IMR-90 (cell line): ENCODE measurements around the gene MYNN. TPM values are rescaled to one million over a fixed set of nuclear protein-coding genes. Genes with fewer than 3 reads are reported as not detected.

Experiments used
- ATAC-seq: fragments of 200-7000 bp; cut with Tn5 transposase; 2 replicates; pipeline ENCODE4 v1.9.1; 2020; ENCODE audit warnings: low read depth, mild to moderate bottlenecking, moderate library complexity
- BruUV-seq: library from RNA; stranded (reverse); fragments of 400-500 nt; replicated peaks from 2 replicates; lab custom pipeline; 2021; lab: Mats Ljungman, UMichigan
- CTCF ChIA-PET: fragments of 300-600 bp; formaldehyde crosslinking; extraction: SDS; loops from one replicate; lab custom pipeline; 2021; ENCODE audit warnings: antibody characterized with exemption; lab: Yijun Ruan, JAX
- POLR2A ChIA-PET: fragments of 300-600 bp; sonication (Branson Sonifier 250); formaldehyde crosslinking; loops from one replicate; lab custom pipeline; 2022; ENCODE audit warnings: antibody characterized with exemption; ENCODE audit not compliant: unreplicated experiment; lab: Charles Lee
- DNase-seq: peaks from one replicate; pipeline ENCODE4 v3.0.0; 2013
- H2AFZ ChIP-seq: replicated peaks from 2 replicates; pipeline ENCODE3; 2013; ENCODE audit warnings: low read length, mild to moderate bottlenecking; ENCODE audit not compliant: poor library complexity
- H2AK5ac ChIP-seq: 2 replicates; pipeline ENCODE4 v1.6.1; 2013; ENCODE audit warnings: low read depth, low read length, inconsistent platforms
- H2AK9ac ChIP-seq: replicated peaks from 2 replicates; pipeline ENCODE3; 2013; ENCODE audit warnings: mild to moderate bottlenecking, low read depth, low read length, moderate library complexity; ENCODE audit not compliant: poor library complexity
- H2BK120ac ChIP-seq: 2 replicates; pipeline ENCODE4 v1.6.1; 2013; ENCODE audit warnings: low read depth, low read length, inconsistent platforms
- H2BK15ac ChIP-seq: 3 replicates; pipeline ENCODE4 v1.6.1; 2013; ENCODE audit warnings: low read depth, low read length, inconsistent platforms
- H2BK20ac ChIP-seq: 2 replicates; pipeline ENCODE4 v1.6.1; 2013; ENCODE audit warnings: low read depth, mild to moderate bottlenecking, inconsistent platforms, low read length, moderate library complexity
- H2BK5ac ChIP-seq: 2 replicates; pipeline ENCODE4 v1.6.1; 2013; ENCODE audit warnings: mild to moderate bottlenecking, low read depth, low read length, inconsistent platforms; ENCODE audit not compliant: poor library complexity, severe bottlenecking
- H3K14ac ChIP-seq: replicated peaks from 2 replicates; pipeline ENCODE4 v1.6.1; 2013; ENCODE audit warnings: low read depth, low read length, inconsistent platforms
- H3K18ac ChIP-seq: 2 replicates; pipeline ENCODE4 v1.6.1; 2013; ENCODE audit warnings: low read depth, low read length, control low read depth
- H3K23ac ChIP-seq: 2 replicates; pipeline ENCODE4 v1.6.1; 2013; ENCODE audit warnings: low read depth, low read length, inconsistent platforms
- H3K27ac ChIP-seq: 2 replicates; pipeline ENCODE4 v1.5.1; 2013; ENCODE audit warnings: mild to moderate bottlenecking, control low read depth, low read length; ENCODE audit not compliant: insufficient read depth
- H3K27me3 ChIP-seq: 2 replicates; pipeline ENCODE4 v1.6.1; 2013; ENCODE audit warnings: low read length; ENCODE audit not compliant: control insufficient read depth, insufficient read depth
- H3K36me3 ChIP-seq: 2 replicates; pipeline ENCODE4 v1.6.1; 2013; ENCODE audit warnings: low read length, mixed read lengths; ENCODE audit not compliant: control insufficient read depth, insufficient read depth
- H3K4ac ChIP-seq: 2 replicates; pipeline ENCODE4 v1.6.1; 2013; ENCODE audit warnings: low read depth, low read length, inconsistent platforms
- H3K4me1 ChIP-seq: 2 replicates; pipeline ENCODE4 v1.6.1; 2013; ENCODE audit warnings: low read length, mixed read lengths; ENCODE audit not compliant: control insufficient read depth, insufficient read depth
- H3K4me2 ChIP-seq: 2 replicates; pipeline ENCODE4 v1.6.1; 2013; ENCODE audit warnings: low read depth, mild to moderate bottlenecking, control low read depth, low read length, moderate library complexity
- H3K4me3 ChIP-seq: 2 replicates; pipeline ENCODE4 v1.5.1; 2013; ENCODE audit warnings: low read depth, mild to moderate bottlenecking, control low read depth, low read length, moderate library complexity; ENCODE audit not compliant: insufficient read depth
- H3K56ac ChIP-seq: 2 replicates; pipeline ENCODE4 v1.6.1; 2013; ENCODE audit warnings: low read length, inconsistent platforms; ENCODE audit not compliant: insufficient read depth; ENCODE audit errors: extremely low read depth
- H3K79me1 ChIP-seq, 2 experiments: 2 replicates each; pipeline ENCODE4 v1.6.1; 2013; ENCODE audit warnings: low read length in 2 of 2, inconsistent platforms in 1 of 2, low read depth in 1 of 2
- H3K9ac ChIP-seq: 2 replicates; pipeline ENCODE4 v1.6.1; 2013; ENCODE audit warnings: low read depth, low read length, control low read depth
- H3K9me1 ChIP-seq: 2 replicates; pipeline ENCODE4 v1.6.1; 2013; ENCODE audit warnings: low read length, inconsistent platforms; ENCODE audit not compliant: insufficient read depth
- H3K9me3 ChIP-seq: 2 replicates; pipeline ENCODE4 v1.6.1; 2013; ENCODE audit warnings: low read length; ENCODE audit not compliant: control insufficient read depth, insufficient read depth
- H4K20me1 ChIP-seq: 2 replicates; pipeline ENCODE4 v1.6.1; 2013; ENCODE audit warnings: low read length, inconsistent platforms; ENCODE audit not compliant: insufficient read depth
- H4K5ac ChIP-seq: 2 replicates; pipeline ENCODE4 v1.6.1; 2013; ENCODE audit warnings: mild to moderate bottlenecking, low read depth, low read length, control low read depth
- H4K8ac ChIP-seq, 2 experiments: 2 replicates each; pipeline ENCODE4 v1.6.1; 2013; ENCODE audit warnings: low read depth in 2 of 2, low read length in 2 of 2, control low read depth in 1 of 2, inconsistent platforms in 1 of 2
- H4K91ac ChIP-seq: 2 replicates; pipeline ENCODE4 v1.6.1; 2013; ENCODE audit warnings: low read depth, low read length, inconsistent platforms; ENCODE audit not compliant: insufficient read depth
- BHLHE40 ChIP-seq: fragments of 150-350 bp; IDR thresholded peaks from 2 replicates; pipeline ENCODE4 v1.6.1; 2016; ENCODE audit warnings: mild to moderate bottlenecking, low read depth, low read length
- CEBPB ChIP-seq: IDR thresholded peaks from 2 replicates; pipeline ENCODE4 v1.6.1; 2012; ENCODE audit warnings: low read depth, low read length, improper control_type of control experiment
- CHD1 ChIP-seq: IDR thresholded peaks from 2 replicates; pipeline ENCODE4 v1.6.1; 2012; ENCODE audit warnings: low read depth, low read length, improper control_type of control experiment
- FOS ChIP-seq: fragments of 150-350 bp; IDR thresholded peaks from 2 replicates; pipeline ENCODE4 v1.6.1; 2016; ENCODE audit warnings: low read depth, low read length
- MAFK ChIP-seq: IDR thresholded peaks from 2 replicates; pipeline ENCODE4 v1.6.1; 2012; ENCODE audit warnings: low read depth, low read length, improper control_type of control experiment
- MAZ ChIP-seq: IDR thresholded peaks from 2 replicates; pipeline ENCODE4 v1.6.1; 2012; ENCODE audit warnings: low read depth, mild to moderate bottlenecking, low read length, improper control_type of control experiment, moderate library complexity, borderline replicate concordance
- MXI1 ChIP-seq: IDR thresholded peaks from 2 replicates; pipeline ENCODE4 v1.6.1; 2012; ENCODE audit warnings: low read depth, mild to moderate bottlenecking, low read length, moderate library complexity, borderline replicate concordance
- NFE2L2 ChIP-seq: fragments of 150-350 bp; IDR thresholded peaks from 2 replicates; pipeline ENCODE4 v1.6.1; 2016; ENCODE audit warnings: low read depth, mild to moderate bottlenecking, low read length
- POLR2A ChIP-seq: IDR thresholded peaks from 2 replicates; pipeline ENCODE4 v1.6.1; 2012; ENCODE audit warnings: mild to moderate bottlenecking, low read depth, low read length
- RAD21 ChIP-seq: IDR thresholded peaks from 2 replicates; pipeline ENCODE4 v1.6.1; 2012; ENCODE audit warnings: low read length, improper control_type of control experiment
- RCOR1 ChIP-seq: IDR thresholded peaks from 2 replicates; pipeline ENCODE4 v1.6.1; 2012; ENCODE audit warnings: mild to moderate bottlenecking, low read length, improper control_type of control experiment; ENCODE audit not compliant: insufficient replicate concordance
- RFX5 ChIP-seq: IDR thresholded peaks from 2 replicates; pipeline ENCODE4 v1.8.0; 2012; ENCODE audit warnings: low read depth, mild to moderate bottlenecking, low read length, moderate library complexity
- SMC3 ChIP-seq: fragments of 150-350 bp; IDR thresholded peaks from 2 replicates; pipeline ENCODE4 v1.6.1; 2016; ENCODE audit warnings: low read depth, mild to moderate bottlenecking, antibody characterized with exemption, low read length, moderate library complexity
- WGBS, 2 experiments: methylation state at CpG; one replicate each; pipeline versions ENCODE4 v1.1.5 to v1.1.7; 2013; ENCODE audit warnings: missing lambda C conversion rate in 2 of 2; ENCODE audit not compliant: insufficient read length in 1 of 2; ENCODE audit errors: extremely low coverage in 2 of 2; 5-methylcytosine and 5-hydroxymethylcytosine counted together
- dilution Hi-C: fragments of 300-500 bp; cut with HindIII; formaldehyde crosslinking; loops from one replicate; pipeline ENCODE4 v1.14.3; 2018; ENCODE audit warnings: low sequenced_read_pairs; ENCODE audit not compliant: unreplicated experiment
- in situ Hi-C: fragments of 300-500 bp; cut with MboI; formaldehyde crosslinking; loops from 3 replicates; pipeline ENCODE4 v1.14.3; 2019; ENCODE audit warnings: low sequenced_read_pairs, inconsistent platforms, mixed read lengths
- intact Hi-C: fragments of 100-400 bp; cut with micrococcal nuclease; formaldehyde crosslinking; loops from 2 replicates; pipeline ENCODE4 v1.10.0; 2022
- polyA plus RNA-seq, 3 experiments: library from polyadenylated mRNA; depleted of rRNA; stranded (reverse); fragments of >200 nt; gene quantifications; 2 replicates each; pipeline ENCODE4 v1.2.3, GENCODE V29; 2012; ENCODE audit warnings: low replicate concordance in 1 of 3
- total RNA-seq: library from RNA; depleted of rRNA; stranded (reverse); fragments of >200 nt; gene quantifications from 2 replicates; pipeline ENCODE4 v1.2.3, GENCODE V29; 2012
- TF ChIP-seq, protein P1 (sequence below): fragments of 150-350 bp; IDR thresholded peaks from 2 replicates; pipeline ENCODE4 v1.6.1; 2017; ENCODE audit warnings: mild to moderate bottlenecking, antibody characterized with exemption, low read length, low read depth
- TF ChIP-seq, protein P2 (sequence below): fragments of 150-350 bp; IDR thresholded peaks from 2 replicates; pipeline ENCODE4 v1.6.1; 2016; ENCODE audit warnings: low read depth, mild to moderate bottlenecking, low read length, moderate library complexity, borderline replicate concordance
- TF ChIP-seq, protein P3 (sequence below): conservative IDR thresholded peaks from 2 replicates; pipeline ENCODE4 v1.5.1; 2012; ENCODE audit warnings: mild to moderate bottlenecking, low read depth, low read length, improper control_type of control experiment

Gene MYNN
- total and polyA plus RNA-seq, 2 of the 4 experiments (the other 2 are of a cell fraction): 11.8 to 26.9 TPM

DNA sequence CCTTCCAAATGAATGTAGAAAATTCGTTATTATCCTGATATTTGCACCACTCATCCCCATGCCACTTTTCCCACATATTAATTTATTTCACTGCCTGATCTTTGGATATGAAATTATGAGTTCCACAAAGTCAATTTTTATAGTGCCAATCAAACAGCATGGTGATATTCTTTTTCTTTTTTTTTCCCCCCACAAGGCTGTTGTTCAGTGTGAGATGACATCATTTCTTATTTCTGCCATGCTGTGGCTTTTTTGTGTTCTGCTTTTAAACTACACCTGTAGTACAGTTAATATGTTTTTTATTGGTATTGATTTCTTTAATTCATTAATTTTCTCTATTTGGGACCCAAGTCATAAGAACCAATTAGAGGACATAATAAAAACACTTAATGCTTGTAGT lies 14.6 kb downstream of the MYNN start:
- H3K4me2 ChIP-seq: no peak overlapping the region
- POLR2A ChIA-PET: no interaction called here
- no peak overlapping the region for H3K4ac ChIP-seq
- ATAC-seq: no peak
- no peak overlapping the region for H3K23ac ChIP-seq
- no peak overlapping the region for H4K91ac ChIP-seq
- no peak for TF ChIP-seq NFE2L2
- TF ChIP-seq FOS: no peak
- no peak for TF ChIP-seq MXI1
- TF ChIP-seq CEBPB: no peak
- TF ChIP-seq, protein P1, sequence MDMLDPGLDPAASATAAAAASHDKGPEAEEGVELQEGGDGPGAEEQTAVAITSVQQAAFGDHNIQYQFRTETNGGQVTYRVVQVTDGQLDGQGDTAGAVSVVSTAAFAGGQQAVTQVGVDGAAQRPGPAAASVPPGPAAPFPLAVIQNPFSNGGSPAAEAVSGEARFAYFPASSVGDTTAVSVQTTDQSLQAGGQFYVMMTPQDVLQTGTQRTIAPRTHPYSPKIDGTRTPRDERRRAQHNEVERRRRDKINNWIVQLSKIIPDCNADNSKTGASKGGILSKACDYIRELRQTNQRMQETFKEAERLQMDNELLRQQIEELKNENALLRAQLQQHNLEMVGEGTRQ: no peak
- TF ChIP-seq RAD21: no peak
- no peak for TF ChIP-seq RCOR1
- TF ChIP-seq, protein P2, sequence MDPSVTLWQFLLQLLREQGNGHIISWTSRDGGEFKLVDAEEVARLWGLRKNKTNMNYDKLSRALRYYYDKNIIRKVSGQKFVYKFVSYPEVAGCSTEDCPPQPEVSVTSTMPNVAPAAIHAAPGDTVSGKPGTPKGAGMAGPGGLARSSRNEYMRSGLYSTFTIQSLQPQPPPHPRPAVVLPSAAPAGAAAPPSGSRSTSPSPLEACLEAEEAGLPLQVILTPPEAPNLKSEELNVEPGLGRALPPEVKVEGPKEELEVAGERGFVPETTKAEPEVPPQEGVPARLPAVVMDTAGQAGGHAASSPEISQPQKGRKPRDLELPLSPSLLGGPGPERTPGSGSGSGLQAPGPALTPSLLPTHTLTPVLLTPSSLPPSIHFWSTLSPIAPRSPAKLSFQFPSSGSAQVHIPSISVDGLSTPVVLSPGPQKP: no peak
- TF ChIP-seq CHD1: no peak
- TF ChIP-seq, protein P3, sequence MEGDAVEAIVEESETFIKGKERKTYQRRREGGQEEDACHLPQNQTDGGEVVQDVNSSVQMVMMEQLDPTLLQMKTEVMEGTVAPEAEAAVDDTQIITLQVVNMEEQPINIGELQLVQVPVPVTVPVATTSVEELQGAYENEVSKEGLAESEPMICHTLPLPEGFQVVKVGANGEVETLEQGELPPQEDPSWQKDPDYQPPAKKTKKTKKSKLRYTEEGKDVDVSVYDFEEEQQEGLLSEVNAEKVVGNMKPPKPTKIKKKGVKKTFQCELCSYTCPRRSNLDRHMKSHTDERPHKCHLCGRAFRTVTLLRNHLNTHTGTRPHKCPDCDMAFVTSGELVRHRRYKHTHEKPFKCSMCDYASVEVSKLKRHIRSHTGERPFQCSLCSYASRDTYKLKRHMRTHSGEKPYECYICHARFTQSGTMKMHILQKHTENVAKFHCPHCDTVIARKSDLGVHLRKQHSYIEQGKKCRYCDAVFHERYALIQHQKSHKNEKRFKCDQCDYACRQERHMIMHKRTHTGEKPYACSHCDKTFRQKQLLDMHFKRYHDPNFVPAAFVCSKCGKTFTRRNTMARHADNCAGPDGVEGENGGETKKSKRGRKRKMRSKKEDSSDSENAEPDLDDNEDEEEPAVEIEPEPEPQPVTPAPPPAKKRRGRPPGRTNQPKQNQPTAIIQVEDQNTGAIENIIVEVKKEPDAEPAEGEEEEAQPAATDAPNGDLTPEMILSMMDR: no peak
- TF ChIP-seq SMC3: no peak
- TF ChIP-seq MAFK: no peak
- TF ChIP-seq BHLHE40: no peak
- TF ChIP-seq RFX5: no peak
- no peak for TF ChIP-seq POLR2A
- TF ChIP-seq MAZ: no peak
- no peak overlapping the region for H3K4me3 ChIP-seq
- no peak overlapping the region for H4K5ac ChIP-seq
- dilution Hi-C loops: no loop called here
- BruUV-seq: no TSS peak
- no peak overlapping the region for H2AFZ ChIP-seq
- no peak overlapping the region for H2BK5ac ChIP-seq
- no peak overlapping the region for H3K27ac ChIP-seq
- no peak overlapping the region for H4K8ac ChIP-seq
- no peak for DNase-seq
- in situ Hi-C loops: no loop called here
- H2BK15ac ChIP-seq: no peak overlapping the region
- H3K18ac ChIP-seq: no peak overlapping the region
- H3K9ac ChIP-seq: no peak overlapping the region
- H3K4me1 ChIP-seq: peaks cover 4% of the 10 kb centered on the region
- no CpG with 5 or more reads among the region's 1 CpG for WGBS, 2 experiments
- H3K9me1 ChIP-seq: 0 out of 2 replicates have a peak, but pooled peaks cover 4% of the 10 kb centered on the region
- H3K9me3 ChIP-seq: no peaks in the 10 kb centered on the region
- no peak overlapping the region for H2AK9ac ChIP-seq
- CTCF ChIA-PET: no interaction called here
- H3K14ac ChIP-seq: no peak overlapping the region
- no peak overlapping the region for H2BK20ac ChIP-seq
- intact Hi-C loops: no loop called here
- no peak overlapping the region for H2BK120ac ChIP-seq
- peaks cover 3 to 6% of the 10 kb centered on the region in 2 experiments; a peak in 1 of 4 replicates for H3K79me1 ChIP-seq
- H3K36me3 ChIP-seq: peaks cover 17% of the 10 kb centered on the region
- H4K20me1 ChIP-seq: no peaks in the 10 kb centered on the region
- no peak overlapping the region for H2AK5ac ChIP-seq
- no peak overlapping the region for H3K56ac ChIP-seq
- H3K27me3 ChIP-seq: no peaks in the 10 kb centered on the region
